Mesenchymal stem cell (in vitro differentiated cells and primary cell): Measurements from ENCODE around the gene MICAL1.

Experiments used
- DNase-seq: peaks from one replicate; pipeline ENCODE4 v3.0.0-alpha.2; 2013
- H2AFZ ChIP-seq: one replicate; pipeline ENCODE4 v1.6.1; 2013; ENCODE audit warnings: low read depth, mild to moderate bottlenecking, control low read depth, inconsistent platforms, low read length, moderate library complexity
- H2AK5ac ChIP-seq: 2 replicates; pipeline ENCODE4 v1.6.1; 2013; ENCODE audit warnings: low read length, moderate library complexity, mild to moderate bottlenecking, inconsistent platforms; ENCODE audit not compliant: severe bottlenecking
- H2BK120ac ChIP-seq: one replicate; pipeline ENCODE4 v1.6.1; 2013; ENCODE audit warnings: low read depth, mild to moderate bottlenecking, inconsistent platforms, low read length, moderate library complexity
- H2BK12ac ChIP-seq, 2 experiments: one replicate each; pipeline ENCODE4 v1.6.1; 2013; ENCODE audit warnings: inconsistent platforms in 2 of 2, low read length in 2 of 2, mild to moderate bottlenecking in 2 of 2, moderate library complexity in 2 of 2, control low read depth in 1 of 2
- H2BK15ac ChIP-seq: one replicate; pipeline ENCODE4 v1.6.1; 2013; ENCODE audit warnings: mild to moderate bottlenecking, low read depth, inconsistent platforms; ENCODE audit not compliant: poor library complexity, severe bottlenecking
- H2BK5ac ChIP-seq: 2 replicates; pipeline ENCODE4 v1.6.1; 2013; ENCODE audit warnings: low read depth, mild to moderate bottlenecking, low read length, control low read depth, inconsistent platforms; ENCODE audit not compliant: poor library complexity, severe bottlenecking
- H3K14ac ChIP-seq, 2 experiments: one replicate each; pipeline ENCODE4 v1.6.1; 2013; ENCODE audit warnings: inconsistent platforms in 2 of 2, low read length in 2 of 2, control low read depth in 1 of 2, mild to moderate bottlenecking in 1 of 2, moderate library complexity in 1 of 2
- H3K18ac ChIP-seq, 2 experiments: one replicate each; pipeline ENCODE4 v1.6.1; 2013; ENCODE audit warnings: inconsistent platforms in 2 of 2, low read length in 2 of 2, control low read depth in 1 of 2, low read depth in 1 of 2, mild to moderate bottlenecking in 1 of 2
- H3K23ac ChIP-seq, 2 experiments: one replicate each; pipeline ENCODE4 v1.6.1; 2013; ENCODE audit warnings: inconsistent platforms in 2 of 2, low read length in 2 of 2, mild to moderate bottlenecking in 2 of 2, moderate library complexity in 2 of 2, control low read depth in 1 of 2
- H3K27ac ChIP-seq: 2 replicates; pipeline ENCODE4 v1.5.1; 2013; ENCODE audit warnings: mild to moderate bottlenecking, moderate library complexity, low read length, control low read depth, inconsistent platforms; ENCODE audit not compliant: poor library complexity, severe bottlenecking
- H3K27me3 ChIP-seq, 2 experiments: 2 replicates each; pipeline versions ENCODE4 v1.6.1 to v1.7.0; 2013; ENCODE audit warnings: low read length in 2 of 2, mild to moderate bottlenecking in 2 of 2, moderate library complexity in 2 of 2, control low read depth in 1 of 2, inconsistent platforms in 1 of 2; ENCODE audit not compliant: control insufficient read depth in 1 of 2, insufficient read depth in 1 of 2
- H3K36me3 ChIP-seq, 2 experiments: 2 replicates each; pipeline versions ENCODE4 v1.6.1 to v1.7.0; 2013; ENCODE audit warnings: low read length in 2 of 2, control low read depth in 1 of 2, inconsistent platforms in 1 of 2, low read depth in 1 of 2, mild to moderate bottlenecking in 1 of 2; ENCODE audit not compliant: insufficient read depth in 2 of 2, control insufficient read depth in 1 of 2
- H3K4ac ChIP-seq, 2 experiments: one replicate each; pipeline ENCODE4 v1.6.1; 2013; ENCODE audit warnings: inconsistent platforms in 2 of 2, low read length in 2 of 2, mild to moderate bottlenecking in 2 of 2, moderate library complexity in 2 of 2, control low read depth in 1 of 2, low read depth in 1 of 2
- H3K4me1 ChIP-seq: 2 replicates; pipeline ENCODE4 v1.6.1; 2013; ENCODE audit warnings: low read depth, low read length, control low read depth; ENCODE audit not compliant: control insufficient read depth, insufficient read depth
- H3K4me2 ChIP-seq: 2 replicates; pipeline ENCODE4 v1.6.1; 2013; ENCODE audit warnings: low read length, mild to moderate bottlenecking, inconsistent platforms; ENCODE audit not compliant: poor library complexity, severe bottlenecking
- H3K4me3 ChIP-seq, 2 experiments: 2 replicates each; pipeline versions ENCODE4 v1.5.1 to v1.7.0; 2013; ENCODE audit warnings: low read length in 2 of 2, mild to moderate bottlenecking in 2 of 2, control low read depth in 1 of 2, low read depth in 1 of 2; ENCODE audit not compliant: insufficient read depth in 1 of 2
- H3K79me1 ChIP-seq: replicated peaks from 2 replicates; pipeline ENCODE4 v1.6.1; 2013; ENCODE audit warnings: mild to moderate bottlenecking, control low read depth, low read length, inconsistent platforms; ENCODE audit not compliant: poor library complexity, severe bottlenecking
- H3K9ac ChIP-seq: 2 replicates; pipeline ENCODE4 v1.7.0; 2013; ENCODE audit warnings: mild to moderate bottlenecking, low read length, moderate library complexity
- H3K9me3 ChIP-seq: 2 replicates; pipeline ENCODE4 v1.7.0; 2013; ENCODE audit warnings: mild to moderate bottlenecking, low read length; ENCODE audit not compliant: control insufficient read depth
- H4K8ac ChIP-seq: one replicate; pipeline ENCODE4 v1.6.1; 2013; ENCODE audit warnings: inconsistent platforms, mild to moderate bottlenecking, low read length, moderate library complexity
- H4K91ac ChIP-seq: one replicate; pipeline ENCODE4 v1.6.1; 2013; ENCODE audit warnings: mild to moderate bottlenecking, low read length, inconsistent platforms
- WGBS: methylation state at CpG from one replicate; pipeline ENCODE4 v1.1.7; 2013; ENCODE audit warnings: mixed read lengths; 5-methylcytosine and 5-hydroxymethylcytosine counted together

Gene MICAL1

GRCh38 chr6:109475625-109476024 lies 20.1 kb upstream of the MICAL1 start:
- no peak overlapping the region for H4K8ac ChIP-seq
- H2BK120ac ChIP-seq: no peak overlapping the region
- no peak overlapping the region for H3K4me3 ChIP-seq
- H3K36me3 ChIP-seq: peaks cover 42 to 83% of the 10 kb centered on the region in 2 experiments
- peaks cover 39% of the 10 kb centered on the region for H3K79me1 ChIP-seq
- no peak overlapping the region for H2BK15ac ChIP-seq
- H3K9me3 ChIP-seq: no peaks in the 10 kb centered on the region
- peak overlapping the region; percentile 12 for H3K4me2 ChIP-seq
- no peak overlapping the region for H3K9ac ChIP-seq
- H2BK12ac ChIP-seq: no peak overlapping the region
- 100% methylated on average over 2 of the region's 2 CpGs for WGBS
- H3K23ac ChIP-seq: no peak overlapping the region
- peak overlapping the region; percentile 24 for H3K27ac ChIP-seq
- H4K91ac ChIP-seq: no peak overlapping the region
- no peak overlapping the region for H2AFZ ChIP-seq
- H2AK5ac ChIP-seq: no peak overlapping the region
- H2BK5ac ChIP-seq: no peak overlapping the region
- H3K18ac ChIP-seq: no peak overlapping the region
- peaks cover 17% of the 10 kb centered on the region for H3K4me1 ChIP-seq
- H3K4ac ChIP-seq: no peak overlapping the region
- no peak for DNase-seq
- no peak overlapping the region for H3K14ac ChIP-seq
- H3K27me3 ChIP-seq: no peaks in the 10 kb centered on the region

DNA sequence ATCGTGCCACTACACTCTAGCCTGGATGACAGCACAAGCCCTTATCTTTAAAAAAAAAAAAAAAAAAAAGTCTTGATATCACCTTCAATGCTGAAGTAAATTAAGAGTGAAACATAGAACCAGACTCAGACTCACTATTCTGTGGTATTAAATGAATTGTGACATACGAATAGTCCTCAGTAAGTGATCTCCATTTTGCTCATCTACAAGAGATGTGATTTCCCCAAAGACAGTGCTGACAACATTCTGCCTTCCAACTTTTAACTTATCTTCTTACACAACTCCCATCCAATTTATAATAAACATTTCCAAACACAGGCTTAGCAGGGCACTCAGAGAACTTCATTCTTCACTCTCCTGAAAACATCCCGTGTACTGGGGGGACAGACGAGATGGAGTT lies 19.4 kb upstream of the MICAL1 start:
- H2AK5ac ChIP-seq: no peak overlapping the region
- no peak overlapping the region for H2AFZ ChIP-seq
- H2BK120ac ChIP-seq: no peak overlapping the region
- no peaks in the 10 kb centered on the region for H3K9me3 ChIP-seq
- H3K36me3 ChIP-seq: peaks cover 48 to 83% of the 10 kb centered on the region in 2 experiments
- no peak overlapping the region for H3K4ac ChIP-seq
- H4K91ac ChIP-seq: no peak overlapping the region
- 97% methylated on average over 3 of the region's 4 CpGs for WGBS
- H3K4me1 ChIP-seq: peaks cover 17% of the 10 kb centered on the region
- no peak overlapping the region for H3K4me3 ChIP-seq
- H3K4me2 ChIP-seq: no peak overlapping the region
- H2BK5ac ChIP-seq: no peak overlapping the region
- peak overlapping the region; percentile 13 for H3K27ac ChIP-seq
- no peak for DNase-seq
- no peak overlapping the region for H3K9ac ChIP-seq
- no peak overlapping the region for H3K14ac ChIP-seq
- H2BK12ac ChIP-seq: no peak overlapping the region
- H4K8ac ChIP-seq: no peak overlapping the region
- peaks cover 42% of the 10 kb centered on the region for H3K79me1 ChIP-seq
- H3K23ac ChIP-seq: no peak overlapping the region
- no peak overlapping the region for H3K18ac ChIP-seq
- H2BK15ac ChIP-seq: no peak overlapping the region
- H3K27me3 ChIP-seq: no peaks in the 10 kb centered on the region

DNA sequence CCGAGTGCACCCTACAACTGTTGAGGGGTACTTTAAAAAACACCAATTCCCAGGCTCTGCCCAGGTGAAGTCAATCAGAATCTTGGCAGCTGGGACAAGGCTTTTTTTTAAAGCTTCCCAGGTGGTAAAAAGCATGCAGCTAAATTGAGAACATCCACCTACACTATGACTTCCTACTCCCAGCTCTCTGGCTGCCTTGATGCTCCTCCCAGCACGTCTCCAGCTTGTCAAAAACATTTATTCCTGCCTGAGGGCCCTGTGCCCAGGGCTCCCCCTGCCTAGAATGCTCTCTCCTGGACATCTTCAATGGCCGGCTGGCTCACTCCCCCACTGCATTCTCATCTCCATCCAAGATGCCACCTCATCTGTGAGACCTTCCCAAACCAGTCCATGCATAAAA lies 17.5 kb upstream of the MICAL1 start:
- Histone ChIP-seq H3K4ac (no peak overlapping the region), H2BK15ac (no peak overlapping the region), H3K4me1 (peaks cover 15% of the 10 kb centered on the region), H3K27me3 (no peaks in the 10 kb centered on the region), H3K4me3 (no peak overlapping the region), H3K9ac (no peak overlapping the region), H4K8ac (no peak overlapping the region), H2AFZ (no peak overlapping the region), H3K36me3 (peaks cover 54 to 95% of the 10 kb centered on the region in 2 experiments), H3K14ac (no peak overlapping the region), H2BK12ac (no peak overlapping the region), H2BK120ac (no peak overlapping the region), H3K18ac (no peak overlapping the region), H3K4me2 (no peak overlapping the region), H3K79me1 (peaks cover 51% of the 10 kb centered on the region), H3K23ac (no peak overlapping the region), H4K91ac (no peak overlapping the region), H3K9me3 (no peaks in the 10 kb centered on the region), H3K27ac (no peak overlapping the region), H2AK5ac (no peak overlapping the region), H2BK5ac (no peak overlapping the region)
- WGBS: 93% methylated on average over 3 of the region's 3 CpGs
- DNase-seq: no peak

GRCh38 chr6:109472132-109472995 lies 16.8 kb upstream of the MICAL1 start:
- Histone ChIP-seq H3K9ac (no peak overlapping the region), H2BK120ac (no peak overlapping the region), H4K8ac (no peak overlapping the region), H3K36me3 (peaks cover 53 to 96% of the 10 kb centered on the region in 2 experiments), H3K4ac (no peak overlapping the region), H3K14ac (no peak overlapping the region), H2BK12ac (no peak overlapping the region), H3K18ac (no peak overlapping the region), H2AK5ac (no peak overlapping the region), H3K4me1 (peaks cover 11% of the 10 kb centered on the region), H3K9me3 (no peaks in the 10 kb centered on the region), H3K79me1 (peaks cover 54% of the 10 kb centered on the region), H3K27me3 (no peaks in the 10 kb centered on the region), H2BK15ac (no peak overlapping the region), H3K23ac (no peak overlapping the region), H3K27ac (no peak overlapping the region), H3K4me3 (no peak overlapping the region), H2AFZ (no peak overlapping the region), H4K91ac (no peak overlapping the region), H2BK5ac (no peak overlapping the region), H3K4me2 (no peak overlapping the region)
- WGBS: 95% methylated on average over 8 of the region's 9 CpGs
- DNase-seq: no peak
